NCI-H146 treated with DMSO at 0.1 percent for 48 hours (cell line): ENCODE data around the gene C16orf89.
"Not testable (repeated sequence)": the region's sequence is repeated elsewhere in the genome, so short reads cannot be mapped to it uniquely, and the experiment has no call there.

ENCODE experiments used
- DNase-seq: peaks from one replicate; lab custom pipeline; 2025; ENCODE audit not compliant: unreplicated experiment; lab: John Stamatoyannopoulos, UW

The C16orf89 gene

DNA sequence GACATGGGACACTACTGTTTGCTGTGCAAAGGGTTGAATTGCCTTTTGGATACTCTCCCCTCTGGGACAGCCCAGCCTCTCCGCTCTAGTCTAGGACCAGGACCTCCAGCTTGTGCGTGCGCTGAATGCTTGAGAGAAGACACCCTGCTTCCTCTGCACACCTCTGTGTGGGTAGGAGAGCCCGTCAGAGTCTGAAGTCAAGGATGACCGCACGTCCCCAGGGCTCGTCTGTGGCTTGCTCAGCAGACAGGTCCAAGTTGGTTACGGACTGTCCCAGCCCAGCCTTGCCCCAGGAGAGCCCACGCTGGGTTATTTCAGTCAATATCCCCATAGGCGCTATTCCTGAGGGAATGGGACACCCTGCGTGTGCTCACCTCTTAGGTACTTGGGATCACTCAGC, 3.7 kb downstream of the C16orf89 start:
- no peak for DNase-seq

DNA sequence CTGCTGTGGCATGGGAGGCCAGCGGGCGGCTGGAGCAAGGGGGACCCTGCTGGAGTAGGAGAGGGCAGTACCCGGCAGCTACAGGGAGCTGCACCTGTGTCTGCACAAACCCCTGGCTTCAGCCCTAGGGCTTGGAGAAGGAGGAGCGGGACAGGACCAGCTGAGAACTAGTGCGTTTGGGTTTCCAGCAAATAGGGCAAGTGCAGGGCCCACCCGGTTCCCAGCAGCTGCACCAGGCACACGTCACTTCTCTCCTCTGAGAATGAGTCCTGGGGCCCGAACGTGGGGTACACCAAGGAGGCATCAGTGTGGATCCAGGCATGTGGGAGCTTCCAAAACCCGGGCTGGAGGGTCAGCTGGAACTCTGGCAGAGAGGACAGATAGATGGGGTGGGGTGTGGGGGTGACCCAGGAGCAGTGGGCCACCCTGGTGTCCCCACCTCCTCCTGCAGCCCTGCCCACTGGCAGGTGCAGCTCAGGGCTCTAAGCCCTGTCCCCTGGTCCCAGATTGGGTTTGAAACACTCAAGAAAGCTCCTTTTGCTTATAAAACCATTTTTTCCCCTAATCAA, 5.6 kb downstream of the C16orf89 start:
- no peak for DNase-seq

DNA sequence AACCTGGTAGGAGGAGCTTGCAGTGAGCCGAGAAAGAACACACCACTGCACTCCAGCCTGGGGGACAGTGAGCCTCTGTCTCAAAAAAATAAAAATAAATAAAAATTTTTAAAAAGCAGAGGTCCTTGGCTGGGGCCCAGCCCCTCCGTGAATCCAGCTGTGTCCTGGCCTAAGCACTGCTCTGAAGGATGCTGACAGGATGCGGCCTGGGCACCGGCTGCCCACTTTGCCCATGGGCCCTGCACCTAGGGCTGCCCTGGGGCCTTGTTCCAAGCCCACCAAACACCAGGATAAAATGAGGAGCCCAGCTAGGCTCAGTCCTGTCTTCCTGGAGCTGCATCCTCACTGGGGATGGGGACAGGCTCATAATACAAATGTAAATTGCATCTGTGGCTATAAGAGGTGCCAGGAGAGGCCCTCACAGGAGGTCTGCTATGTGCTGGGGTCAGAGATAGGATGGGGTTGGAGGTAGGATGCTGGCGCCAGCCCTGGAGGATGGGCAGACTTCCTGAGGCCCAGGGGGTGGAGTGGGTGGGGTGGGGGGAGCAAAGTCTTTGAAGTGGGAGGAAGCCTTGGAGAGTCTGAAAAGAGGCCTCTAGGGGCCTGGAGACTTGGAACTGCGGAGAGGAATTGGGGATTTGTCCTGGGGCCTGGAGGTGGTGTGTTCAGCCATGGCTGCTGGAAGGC, 6.2 kb downstream of the C16orf89 start:
- no peak for DNase-seq

DNA sequence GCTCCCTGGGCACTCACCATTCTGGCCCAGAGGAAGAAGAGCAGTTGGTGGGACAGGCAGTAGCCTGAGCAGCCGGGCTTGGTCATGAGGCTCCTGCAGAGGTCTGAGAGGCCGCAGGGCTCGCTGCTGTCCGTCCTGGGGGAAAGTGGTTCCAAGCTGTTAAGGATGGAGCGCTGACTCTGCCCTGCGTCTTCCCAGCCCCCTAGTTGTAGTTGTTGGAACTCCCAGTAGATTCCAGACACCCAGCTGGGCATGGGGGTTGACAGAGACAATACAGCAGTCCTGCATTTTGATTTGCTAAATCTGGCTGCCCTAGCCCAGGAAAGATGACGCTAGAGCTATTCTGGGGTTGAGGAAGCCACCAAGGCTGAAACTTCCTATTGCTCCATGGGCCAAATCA, 7.3 kb downstream of the C16orf89 start:
- no peak for DNase-seq

DNA sequence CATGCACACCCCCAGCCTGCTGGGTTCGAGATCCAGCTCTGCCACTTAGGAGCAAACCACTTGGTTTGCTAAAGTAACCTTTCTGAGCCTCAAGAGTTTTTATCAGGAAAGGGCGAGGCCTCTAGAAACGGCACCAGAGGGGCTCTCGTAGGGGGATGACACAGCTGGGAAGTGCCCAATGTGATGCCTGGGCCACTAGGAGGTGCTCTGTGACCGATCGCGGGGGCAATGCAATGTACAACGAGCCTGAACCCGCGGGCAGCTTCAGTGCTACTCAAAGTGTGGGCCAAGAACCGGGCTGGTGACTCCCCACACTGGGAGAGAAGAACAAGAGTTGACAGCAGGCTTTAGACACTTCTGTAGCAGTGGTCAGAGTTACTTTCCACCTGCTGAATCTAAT, 9.4 kb downstream of the C16orf89 start:
- DNase-seq = peak; percentile 10

DNA sequence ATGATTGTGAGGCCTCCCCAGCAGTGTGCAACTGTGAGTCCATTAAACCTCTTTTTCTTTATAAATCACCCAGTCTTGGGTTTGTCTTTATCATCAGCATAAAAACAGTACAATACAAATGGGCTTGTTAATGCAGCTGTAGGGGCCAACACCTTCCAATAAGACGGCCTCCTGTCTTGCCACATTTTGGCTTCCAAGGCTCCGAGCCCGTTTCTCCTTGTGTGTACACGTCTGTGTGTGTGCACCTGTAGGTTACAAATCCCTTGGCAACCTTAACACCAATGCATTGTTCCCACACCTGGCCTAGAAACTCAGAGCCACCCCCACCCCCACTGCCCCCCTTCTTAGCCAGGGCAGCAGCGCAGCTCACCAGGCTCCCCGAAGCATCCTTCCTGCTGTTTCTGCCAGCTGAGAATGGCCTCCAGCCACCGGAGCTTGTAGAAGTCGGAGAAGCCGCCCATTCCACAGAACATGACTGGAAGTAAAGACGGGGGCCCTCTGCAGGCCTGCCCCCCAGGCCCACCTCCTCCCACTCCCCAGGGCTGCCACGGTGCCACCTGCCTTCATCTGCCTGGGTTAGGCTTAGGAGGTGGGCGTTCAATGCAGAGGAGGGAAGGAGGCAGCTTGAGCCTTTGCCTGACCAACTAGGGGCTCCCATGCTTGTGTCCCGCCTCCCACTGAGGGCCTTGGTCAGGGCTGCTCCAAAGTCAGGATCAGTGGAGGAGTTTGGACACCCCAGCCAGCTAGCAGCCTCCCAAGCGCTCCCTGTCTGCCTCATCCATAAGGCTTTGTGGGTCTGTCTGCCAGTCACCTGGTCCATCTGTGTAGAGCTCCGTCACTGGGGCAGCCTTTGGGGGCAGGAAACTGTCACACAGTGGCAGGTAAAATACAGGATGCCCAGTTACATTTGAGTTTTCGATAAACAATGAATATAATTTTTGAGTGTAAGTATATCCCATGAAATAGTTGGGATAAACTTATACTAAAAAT, 10.6 kb downstream of the C16orf89 start:
- DNase-seq = no peak

DNA sequence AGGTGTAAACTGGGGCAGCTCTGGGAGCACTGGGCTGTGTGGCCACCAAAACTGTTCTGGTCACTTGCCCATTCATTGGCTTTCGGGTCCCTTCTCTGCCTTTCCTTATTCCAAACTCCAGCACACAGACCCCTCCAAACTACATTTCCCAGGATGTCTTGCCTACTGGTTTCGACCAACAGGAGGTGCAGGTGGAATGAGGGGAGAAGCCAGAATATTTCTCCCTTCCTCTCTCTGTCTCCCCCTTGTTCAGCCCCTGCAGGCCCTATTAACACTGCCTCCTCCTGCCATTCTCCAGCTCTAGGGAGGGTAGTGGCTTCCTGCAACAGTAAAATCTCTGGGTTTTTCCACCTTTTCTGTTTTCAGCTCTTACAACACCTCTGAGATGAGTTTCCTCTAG, 18.8 kb downstream of the C16orf89 start:
- no peak for DNase-seq

DNA sequence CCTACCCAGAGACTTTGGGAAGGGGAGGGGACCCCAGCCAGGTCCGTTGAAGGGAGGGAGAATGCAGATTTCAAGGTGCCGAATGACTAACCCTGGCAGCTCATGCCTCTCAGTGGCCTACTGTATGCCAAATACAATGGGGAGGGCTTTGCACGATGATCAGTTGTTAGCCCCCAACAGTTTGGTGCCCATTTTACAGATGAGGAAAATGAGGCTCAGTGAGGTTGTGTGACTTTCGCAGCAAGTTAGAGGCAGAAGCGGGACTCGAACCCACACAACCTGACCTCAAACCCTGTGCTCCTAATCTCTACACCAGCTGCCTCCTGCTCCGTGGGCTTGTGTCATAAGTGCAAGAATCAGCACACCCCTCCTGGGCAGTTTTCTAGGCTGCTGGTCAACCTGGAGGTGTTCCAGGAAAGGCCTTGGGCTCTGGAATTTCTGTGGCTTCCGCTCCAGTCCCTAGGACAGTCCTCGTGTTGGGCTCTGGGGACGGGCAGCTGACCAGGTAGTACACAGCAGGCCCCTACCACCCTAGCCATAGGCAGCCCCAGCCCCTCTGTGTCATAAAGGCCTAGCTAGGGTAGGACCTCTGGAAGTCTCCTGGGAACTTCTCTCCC, 20.1 kb downstream of the C16orf89 start:
- no peak for DNase-seq

DNA sequence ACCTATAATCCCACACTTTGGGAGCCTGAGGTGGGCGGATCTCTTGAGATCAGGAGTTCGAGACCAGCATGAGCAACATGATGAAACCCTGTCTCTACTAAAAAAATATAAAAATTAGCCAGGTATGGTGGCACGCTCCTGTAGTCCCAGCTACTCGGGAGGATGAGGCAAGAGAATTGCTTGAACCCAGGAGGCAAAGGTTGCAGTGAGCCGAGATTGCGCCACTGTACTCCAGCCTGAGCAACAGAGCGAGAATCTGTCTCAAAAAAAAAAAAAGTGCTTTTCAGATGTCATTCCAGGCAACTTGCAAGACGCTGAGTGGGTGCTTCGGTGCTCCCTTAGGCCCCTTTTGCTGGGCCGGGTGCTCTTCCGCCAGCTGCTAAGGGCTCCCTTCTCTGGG, 21.2 kb downstream of the C16orf89 start:
- DNase-seq = not testable (repeated sequence)

DNA sequence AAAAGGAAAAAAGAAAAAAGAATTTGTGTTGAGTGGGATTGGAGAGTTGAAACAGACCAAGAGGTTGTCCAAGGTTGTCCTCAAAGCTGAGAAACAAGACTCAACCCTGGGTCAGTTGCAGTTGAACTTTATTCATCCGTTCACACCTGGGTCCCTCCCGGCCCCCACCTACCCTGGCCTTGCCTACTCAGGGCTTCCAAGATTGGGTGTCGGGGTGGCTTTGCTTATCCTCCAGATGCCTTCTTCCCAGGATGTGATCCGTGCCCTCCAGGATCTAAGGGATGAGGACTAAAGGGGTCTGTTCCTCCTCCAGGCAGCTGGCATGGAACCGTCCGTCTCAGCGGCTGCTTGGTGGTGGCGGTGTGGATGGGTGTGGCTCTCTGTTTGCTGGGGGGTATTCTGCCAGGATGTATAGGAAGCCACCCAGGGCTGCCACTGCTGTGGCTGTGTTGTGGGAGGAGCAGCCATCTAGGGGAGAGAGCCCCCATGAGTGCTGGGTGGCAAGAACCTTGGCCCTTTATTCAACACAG, 21.7 kb downstream of the C16orf89 start:
- DNase-seq = no peak

DNA sequence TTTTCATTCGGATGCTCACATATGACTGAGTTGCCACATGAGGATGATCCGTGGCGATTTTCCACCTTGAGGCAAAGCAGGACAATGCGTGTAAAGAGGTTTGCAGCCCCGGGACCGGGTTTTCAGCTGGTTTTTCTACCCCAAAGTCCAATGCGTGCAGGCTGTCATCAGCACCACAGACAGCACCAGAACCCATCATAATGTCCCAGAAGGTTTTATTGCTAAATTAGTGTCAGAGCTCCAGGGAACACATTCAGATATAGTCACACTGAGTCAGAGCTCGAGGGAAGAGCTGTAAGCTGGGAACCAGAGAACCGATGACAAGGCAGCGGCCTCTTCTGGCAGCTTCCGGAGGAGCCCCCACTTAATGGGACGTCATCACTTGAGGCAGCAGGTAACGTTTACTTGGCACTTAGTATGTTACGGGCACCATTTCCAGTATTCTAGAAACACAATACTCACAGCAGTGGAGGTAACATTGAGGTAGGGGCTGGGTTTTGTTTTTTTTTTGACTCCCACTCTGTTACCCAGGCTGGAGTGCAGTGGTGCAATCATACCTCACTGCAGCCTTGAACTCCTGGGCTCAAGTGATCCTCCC, 23.1 kb downstream of the C16orf89 start:
- DNase-seq = no peak

DNA sequence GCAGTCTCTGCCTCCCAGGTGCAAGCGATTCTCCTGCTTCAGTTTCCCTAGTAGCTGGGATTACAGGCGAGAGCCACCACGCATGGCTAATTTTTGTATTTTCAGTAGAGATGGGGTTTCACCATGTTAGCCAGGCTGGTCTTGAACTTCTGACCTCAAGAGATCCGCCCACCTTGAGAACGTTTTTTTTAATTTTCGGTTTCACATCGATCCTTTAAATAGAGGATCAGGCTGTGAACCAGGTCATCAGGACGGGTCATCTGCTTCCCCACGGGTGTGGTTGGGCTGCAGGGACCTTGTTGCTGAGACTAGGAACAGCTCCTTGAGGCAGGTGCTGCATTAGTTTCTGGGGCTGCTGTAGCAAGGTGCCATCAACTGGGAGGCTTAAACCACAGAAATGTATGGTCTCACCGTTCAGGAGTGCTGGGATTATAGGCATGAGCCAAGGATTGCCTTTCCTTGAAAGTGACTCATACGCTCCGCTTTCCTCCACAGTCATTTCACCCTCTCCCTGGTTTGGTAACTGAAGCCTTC, 24.1 kb downstream of the C16orf89 start:
- no peak for DNase-seq

DNA sequence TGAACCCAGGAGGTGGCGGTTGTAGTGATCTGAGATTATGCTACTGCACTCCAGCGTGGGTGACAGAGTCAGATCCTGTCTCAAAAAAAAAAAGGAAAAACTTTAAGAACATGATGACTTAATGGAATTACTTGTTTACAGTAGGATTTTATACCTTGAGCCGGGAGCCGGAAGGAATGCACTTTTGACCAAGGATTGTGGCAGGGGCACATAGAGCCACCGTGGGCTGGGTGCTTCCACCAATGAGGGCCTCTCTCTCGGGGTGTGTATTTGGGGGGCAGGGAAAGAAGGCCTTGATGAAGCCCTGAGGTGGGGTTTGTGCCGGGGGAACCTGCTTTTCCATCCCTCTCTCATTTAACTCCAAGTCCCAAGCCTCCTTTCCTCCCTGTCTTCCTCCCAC, 25.3 kb downstream of the C16orf89 start:
- no peak for DNase-seq

DNA sequence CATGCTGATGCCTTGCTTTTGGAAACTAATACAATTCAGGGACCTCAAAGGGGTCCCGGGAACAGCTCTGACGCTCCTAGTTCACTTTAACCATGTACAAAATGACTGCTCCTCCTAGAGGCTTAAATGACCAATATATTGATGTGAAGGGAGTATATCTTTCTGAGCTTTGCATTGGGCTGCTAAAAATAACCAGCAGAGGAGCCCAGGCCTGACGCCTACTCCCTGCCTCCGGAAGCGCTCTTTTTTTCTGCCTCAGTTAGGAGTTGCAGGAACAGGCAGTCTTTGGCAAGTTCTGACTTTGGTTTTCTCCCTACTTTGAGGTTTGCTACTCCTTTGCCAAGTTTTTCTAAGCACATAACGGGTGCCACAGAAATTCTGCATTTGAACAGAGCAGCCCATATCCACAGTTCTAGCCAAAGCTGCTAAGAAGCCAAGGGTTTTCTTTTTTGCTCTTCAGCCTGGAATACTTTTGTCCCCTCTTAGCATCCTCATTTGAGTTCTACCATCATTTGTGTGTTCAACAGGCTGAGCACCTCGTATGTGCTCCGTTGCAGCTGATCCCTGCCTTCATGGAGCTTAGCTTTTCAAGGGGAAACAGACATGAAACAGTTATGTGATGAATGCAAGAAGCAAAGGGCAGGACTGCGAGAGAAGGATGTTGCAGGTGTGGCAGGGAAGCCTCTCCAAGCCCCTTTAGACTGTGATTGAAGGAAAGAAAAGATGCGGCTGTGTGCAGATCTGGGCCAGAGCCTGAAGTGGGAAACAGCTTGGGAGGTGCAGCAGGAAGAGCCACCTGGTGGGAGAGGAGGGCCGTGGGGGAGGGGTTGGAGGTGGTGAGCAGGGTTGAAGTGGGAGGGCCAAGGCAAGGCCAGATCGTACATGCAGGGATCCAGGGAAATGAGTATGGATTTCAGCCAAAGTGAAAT, 29.3 kb downstream of the C16orf89 start:
- no peak for DNase-seq

DNA sequence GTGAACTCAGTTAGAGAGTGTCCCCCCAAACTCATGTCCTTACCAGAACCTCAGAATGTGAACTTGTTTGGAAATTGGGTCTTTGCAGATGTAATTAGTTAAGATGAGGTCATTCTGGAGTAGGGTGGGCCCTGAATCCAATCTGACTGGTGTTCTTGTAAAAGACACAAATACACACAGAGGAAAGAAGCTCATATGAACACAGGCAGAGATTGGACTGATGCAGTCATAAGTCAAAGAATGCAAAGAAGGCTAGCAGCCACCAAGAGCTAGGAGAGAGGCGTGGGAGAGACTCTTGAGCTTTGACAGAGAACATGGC, 29.9 kb downstream of the C16orf89 start:
- DNase-seq = no peak

DNA sequence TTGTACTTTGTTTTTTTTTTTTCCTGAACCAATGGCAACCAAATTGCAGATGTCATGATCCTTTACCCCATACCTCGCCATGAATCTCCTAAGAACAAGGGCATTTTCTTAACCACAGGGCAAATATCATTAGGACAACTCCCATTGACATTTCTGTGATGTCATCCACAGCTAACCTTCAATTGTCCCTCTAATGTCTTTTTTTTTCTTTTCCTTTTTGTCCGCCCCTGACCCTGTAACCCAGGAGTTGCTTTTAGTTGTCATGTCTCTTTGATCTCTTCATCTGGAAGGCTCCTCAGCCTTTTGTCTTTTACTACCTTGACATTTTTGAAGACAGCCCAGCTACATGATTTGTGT, 31.6 kb downstream of the C16orf89 start:
- DNase-seq = no peak

DNA sequence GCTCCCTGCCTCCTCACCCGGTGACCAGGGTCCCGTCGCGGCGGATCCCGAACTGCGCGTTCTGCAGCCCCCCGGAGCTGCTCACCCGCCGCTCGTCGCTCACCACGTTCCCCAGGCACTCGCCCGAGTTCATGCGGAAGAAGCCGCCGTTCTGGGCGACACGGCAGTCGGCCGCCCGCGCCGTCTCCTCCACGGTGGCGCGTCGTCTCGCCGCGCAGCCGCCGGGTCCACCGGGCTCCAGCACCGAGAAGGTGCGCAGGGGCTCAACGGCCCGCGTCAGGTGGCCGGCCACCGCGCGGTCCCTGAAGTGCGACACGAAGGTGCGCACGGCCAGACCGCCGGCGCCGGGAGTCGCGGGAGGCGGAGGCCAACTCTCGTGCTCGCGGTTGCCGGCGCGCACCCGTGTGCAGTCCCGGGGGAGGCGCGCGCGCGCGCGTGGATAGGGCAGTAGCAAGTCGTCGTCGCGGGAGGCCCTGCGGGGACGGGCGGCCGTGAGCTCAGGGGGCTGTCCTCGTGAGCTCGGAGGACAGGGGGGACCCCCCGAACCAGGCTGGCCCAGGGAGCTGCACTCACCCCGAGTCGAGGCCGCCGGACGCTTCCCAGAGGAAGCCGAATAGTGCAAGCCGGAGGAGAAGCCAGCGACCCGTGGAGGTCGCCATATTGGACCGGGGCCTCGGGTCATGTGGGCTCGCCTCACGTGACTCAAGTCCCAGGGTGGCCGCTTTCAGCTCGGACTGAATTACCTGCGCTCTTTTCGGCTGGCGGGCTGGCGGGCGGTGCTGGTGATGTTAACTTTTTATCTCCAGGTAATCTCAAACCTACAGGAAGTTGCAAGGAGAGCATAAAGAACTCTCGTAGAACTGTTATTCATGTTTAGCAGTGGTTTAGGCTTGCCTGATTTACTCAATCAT, 32.2 kb downstream of the C16orf89 start, which contains the start of gene NAGPA:
NAGPA (minus strand) TSS at position 680 of the 911 bp plus-strand sequence; CDS start at position 659, 21 bp downstream.
- DNase-seq = peak; percentile 47

DNA sequence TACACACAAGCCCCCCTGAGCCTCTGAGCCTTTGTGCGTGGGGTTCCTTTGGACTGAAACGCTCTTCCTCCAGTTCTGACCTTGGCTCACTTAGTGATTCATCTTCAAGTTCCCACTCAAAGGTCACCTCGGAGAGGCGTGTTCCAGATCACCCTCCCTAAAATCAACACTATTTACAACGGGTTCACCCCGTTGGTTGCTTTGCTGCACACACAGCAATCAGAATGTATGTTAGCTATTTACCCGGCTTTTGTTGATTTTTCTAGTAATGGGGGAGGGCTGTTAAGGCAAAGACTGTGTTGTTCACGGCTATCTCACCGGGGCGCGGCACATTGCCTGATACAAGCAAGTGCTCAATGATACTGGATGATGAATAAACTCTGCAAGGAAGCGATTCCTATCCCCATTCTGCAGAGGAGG, 33.0 kb downstream of the C16orf89 start:
- DNase-seq = no peak

DNA sequence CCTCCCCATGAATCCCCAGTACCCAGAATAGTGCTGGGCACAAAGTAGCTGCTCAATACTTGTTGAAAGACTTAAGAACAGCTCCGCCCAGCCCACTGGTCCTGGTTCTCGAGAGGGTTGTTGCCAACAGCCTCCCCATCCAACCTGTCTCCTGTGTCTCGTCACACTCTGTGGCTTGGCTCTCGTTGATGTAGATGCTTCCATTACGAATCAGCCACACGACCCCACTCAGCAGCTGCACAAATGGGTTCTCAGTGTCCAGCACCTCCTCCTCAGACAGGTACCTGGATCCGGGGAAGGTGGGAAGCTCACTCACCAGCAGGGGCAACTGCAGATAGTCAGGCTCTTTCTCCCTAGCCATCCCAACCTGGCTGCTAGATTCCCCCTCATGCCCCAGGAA, 34.2 kb downstream of the C16orf89 start:
- no peak for DNase-seq
